Ascending aorta (tissue), 2 donors: ENCODE measurements around the gene NR2F1-AS1. TPM values are rescaled to one million over a fixed set of nuclear protein-coding genes. Genes with fewer than 3 reads are reported as not detected.

Experiments
- DNase-seq, 2 donors: peaks; one replicate each; pipeline ENCODE4 v3.0.0-alpha.2; 2019; ENCODE audit warnings: low spot score in 2 of 2
- H3K27ac ChIP-seq, 2 donors: fragments of 200-600 bp; sonication (generic); one replicate each; pipeline ENCODE4 v1.5.1; 2016 to 2017; ENCODE audit warnings: mild to moderate bottlenecking in 1 of 2
- H3K27me3 ChIP-seq: fragments of 200-600 bp; sonication (generic); one replicate; pipeline ENCODE4 v1.5.1; 2017
- H3K36me3 ChIP-seq, 2 donors: fragments of 200-600 bp; sonication (generic); one replicate each; pipeline ENCODE4 v1.5.1; 2016
- H3K4me1 ChIP-seq, 2 donors: fragments of 200-600 bp; sonication (generic); one replicate each; pipeline ENCODE4 v1.5.1; 2016 to 2017; ENCODE audit warnings: mild to moderate bottlenecking in 1 of 2
- H3K4me3 ChIP-seq, 2 donors: fragments of 200-600 bp; sonication (generic); one replicate each; pipeline ENCODE4 v1.5.1; 2016 to 2017; ENCODE audit warnings: mild to moderate bottlenecking in 1 of 2
- H3K9me3 ChIP-seq, 2 donors: fragments of 200-600 bp; sonication (generic); one replicate each; pipeline ENCODE4 v1.5.1; 2016
- CTCF ChIP-seq, 3 experiments: fragments of 200-600 bp in 2 of 3; fragments of 450-650 bp in 1 of 3; sonication (generic) in 2 of 3; IDR thresholded peaks; one replicate each; pipeline ENCODE4 v1.5.1; 2016 to 2019; ENCODE audit warnings: antibody characterized with exemption in 3 of 3, mild to moderate bottlenecking in 1 of 3, moderate library complexity in 1 of 3
- intact Hi-C: fragments of 100-400 bp; cut with DNase I; formaldehyde crosslinking; loops from one replicate; pipeline ENCODE4 v1.15.1; 2023
- total RNA-seq: library from RNA; depleted of rRNA; stranded (reverse); fragments of >200 nt; gene quantifications from one replicate; pipeline ENCODE4 v1.1.0, GENCODE V29; 2016

NR2F1-AS1 gene
- total RNA-seq, 1 donor from 2014 or later, result 0.85 TPM

- Histone ChIP-seq H3K9me3 (no peaks in the 10 kb centered on the region), H3K4me1 (peaks cover 2 to 5% of the 10 kb centered on the region in 2 donors), H3K27ac (no peak overlapping the region), H3K4me3 (peak overlapping the region in 1 of 2 donors; percentile 36), H3K27me3 (peaks cover 37% of the 10 kb centered on the region), H3K36me3 (no peaks in the 10 kb centered on the region)
- intact Hi-C loops, result loop anchor here (5.0 kb wide), 1 partner anchor 507 kb away; a partner anchor contains a TSS
- no peak for DNase-seq
- no peak for TF ChIP-seq CTCF (IDR thresholded peaks at IDR 0.05)
Observed at GRCh38 chr5:93604644-93605515, 23.9 kb upstream of the NR2F1-AS1 start.

- H3K4me1 ChIP-seq, result peaks cover 2 to 5% of the 10 kb centered on the region in 2 donors
- no peaks in the 10 kb centered on the region for H3K9me3 ChIP-seq
- no peak overlapping the region for H3K27ac ChIP-seq
- peak overlapping the region; percentile 31 to 36 for H3K4me3 ChIP-seq
- no peak for TF ChIP-seq CTCF (IDR thresholded peaks at IDR 0.05)
- H3K36me3 ChIP-seq, result no peaks in the 10 kb centered on the region
- DNase-seq, result no peak
- H3K27me3 ChIP-seq, result peaks cover 37% of the 10 kb centered on the region
- intact Hi-C loops, result no loop called here
Observed at GRCh38 chr5:93603793-93604643, 23.0 kb upstream of the NR2F1-AS1 start.

GRCh38 chr5:93603078-93603792 lies 22.2 kb upstream of the NR2F1-AS1 start:
- Histone ChIP-seq H3K27me3 (peaks cover 37% of the 10 kb centered on the region), H3K4me3 (no peak overlapping the region), H3K4me1 (peaks cover 2 to 5% of the 10 kb centered on the region in 2 donors), H3K9me3 (no peaks in the 10 kb centered on the region), H3K36me3 (no peaks in the 10 kb centered on the region), H3K27ac (no peak overlapping the region)
- no peak for DNase-seq
- no peak for TF ChIP-seq CTCF (IDR thresholded peaks at IDR 0.05)
- intact Hi-C loops, result no loop called here

GRCh38 chr5:93602241-93603077 lies 21.4 kb upstream of the NR2F1-AS1 start:
- Histone ChIP-seq H3K4me1 (peaks cover 2% of the 10 kb centered on the region in 2 donors), H3K27ac (no peak overlapping the region), H3K4me3 (no peak overlapping the region), H3K9me3 (no peaks in the 10 kb centered on the region), H3K36me3 (no peaks in the 10 kb centered on the region), H3K27me3 (peaks cover 29% of the 10 kb centered on the region)
- intact Hi-C loops, result no loop called here
- DNase-seq, result no peak
- TF ChIP-seq CTCF (IDR thresholded peaks at IDR 0.05), result no peak

GRCh38 chr5:93601802-93602155 lies 20.8 kb upstream of the NR2F1-AS1 start:
- no peak for TF ChIP-seq CTCF (IDR thresholded peaks at IDR 0.05)
- H3K36me3 ChIP-seq, result no peaks in the 10 kb centered on the region
- peaks cover 32% of the 10 kb centered on the region for H3K27me3 ChIP-seq
- no peak for DNase-seq
- H3K27ac ChIP-seq, result no peak overlapping the region
- H3K9me3 ChIP-seq, result no peaks in the 10 kb centered on the region
- peaks cover 0 to 2% of the 10 kb centered on the region in 2 donors for H3K4me1 ChIP-seq
- no peak overlapping the region for H3K4me3 ChIP-seq
- intact Hi-C loops, result no loop called here
